GM13977 (cell line): Measurements from ENCODE around the gene ALLC.

Experiments
- DNase-seq: peaks from one replicate; pipeline ENCODE4 v3.0.0; 2012; ENCODE audit warnings: low spot score
- in situ Hi-C: fragments of 300-500 bp; cut with MboI; formaldehyde crosslinking; loops from one replicate; pipeline ENCODE4 v1.12.0; 2022; ENCODE audit warnings: low sequenced_read_pairs, low pct_unique_long_range_greater_than_20kb, mixed read lengths, inconsistent platforms; ENCODE audit not compliant: unreplicated experiment
- TF ChIP-seq, protein P1 (sequence below): IDR thresholded peaks from 2 replicates; pipeline ENCODE4 v1.5.1; 2012; ENCODE audit warnings: mild to moderate bottlenecking, control low read depth; ENCODE audit not compliant: insufficient read depth; ENCODE audit errors: extremely low read depth, missing control alignments

The ALLC gene

DNA sequence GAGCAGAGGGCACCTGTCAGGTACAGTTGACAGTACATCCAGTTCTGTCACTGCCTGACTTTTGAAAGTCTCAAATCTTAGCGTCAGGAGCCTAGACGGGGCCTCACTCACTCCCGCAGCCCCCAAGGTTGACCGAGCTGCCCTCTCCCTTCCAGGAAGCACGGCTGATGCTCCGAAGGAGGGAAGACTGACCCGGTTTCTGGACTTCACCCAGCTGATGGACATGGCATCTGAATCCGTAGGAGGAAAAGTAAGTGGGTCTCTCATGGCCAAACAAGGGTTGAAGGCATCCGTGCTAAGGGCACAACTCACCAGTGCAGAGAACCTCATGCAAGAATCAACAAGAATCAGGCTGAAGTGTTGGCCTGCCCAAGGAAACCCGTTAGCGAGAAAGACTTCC is 12.9 kb downstream of the ALLC start:
- TF ChIP-seq, protein P1, sequence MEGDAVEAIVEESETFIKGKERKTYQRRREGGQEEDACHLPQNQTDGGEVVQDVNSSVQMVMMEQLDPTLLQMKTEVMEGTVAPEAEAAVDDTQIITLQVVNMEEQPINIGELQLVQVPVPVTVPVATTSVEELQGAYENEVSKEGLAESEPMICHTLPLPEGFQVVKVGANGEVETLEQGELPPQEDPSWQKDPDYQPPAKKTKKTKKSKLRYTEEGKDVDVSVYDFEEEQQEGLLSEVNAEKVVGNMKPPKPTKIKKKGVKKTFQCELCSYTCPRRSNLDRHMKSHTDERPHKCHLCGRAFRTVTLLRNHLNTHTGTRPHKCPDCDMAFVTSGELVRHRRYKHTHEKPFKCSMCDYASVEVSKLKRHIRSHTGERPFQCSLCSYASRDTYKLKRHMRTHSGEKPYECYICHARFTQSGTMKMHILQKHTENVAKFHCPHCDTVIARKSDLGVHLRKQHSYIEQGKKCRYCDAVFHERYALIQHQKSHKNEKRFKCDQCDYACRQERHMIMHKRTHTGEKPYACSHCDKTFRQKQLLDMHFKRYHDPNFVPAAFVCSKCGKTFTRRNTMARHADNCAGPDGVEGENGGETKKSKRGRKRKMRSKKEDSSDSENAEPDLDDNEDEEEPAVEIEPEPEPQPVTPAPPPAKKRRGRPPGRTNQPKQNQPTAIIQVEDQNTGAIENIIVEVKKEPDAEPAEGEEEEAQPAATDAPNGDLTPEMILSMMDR: no peak
- no peak for DNase-seq
- in situ Hi-C loops: no loop called here

DNA sequence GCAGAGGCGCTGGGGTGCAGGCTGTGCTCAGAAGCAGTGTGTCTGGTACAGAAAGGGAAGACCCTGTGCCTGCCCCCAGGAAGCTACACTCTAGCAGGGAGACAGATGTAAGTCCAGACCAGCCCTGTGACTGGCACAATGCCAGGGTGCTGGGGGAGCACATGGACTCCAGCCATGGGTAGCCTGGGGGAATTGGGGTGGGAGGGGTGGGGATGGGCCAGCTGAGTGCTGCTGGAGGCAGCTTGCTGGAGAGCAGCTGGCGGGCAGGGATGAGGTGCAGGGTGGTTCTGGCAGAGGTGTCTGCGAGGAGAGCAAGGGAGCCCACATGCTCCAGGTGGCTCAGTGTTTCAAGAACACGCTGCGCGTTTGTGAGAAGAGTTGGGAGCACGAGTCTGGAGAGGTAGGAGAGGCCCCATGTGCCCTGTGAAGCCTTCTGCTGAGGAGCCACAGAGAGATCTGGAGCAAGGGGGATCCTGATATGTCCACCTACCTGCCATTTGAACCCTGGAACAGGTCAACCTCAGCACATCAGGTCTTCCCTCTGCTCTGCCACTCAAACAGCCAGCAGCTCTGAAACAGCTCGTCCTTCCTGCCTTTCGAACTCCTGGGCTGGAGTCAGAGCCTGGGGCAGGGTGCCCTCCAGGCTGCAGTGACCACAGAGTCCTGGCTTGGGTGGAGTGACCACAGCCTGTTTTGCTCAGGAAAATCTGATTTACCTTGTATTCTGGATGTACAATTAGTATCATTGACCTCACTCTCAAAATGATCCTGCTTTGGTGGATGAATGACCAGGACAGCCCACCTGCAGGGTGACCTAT is 15.1 kb downstream of the ALLC start:
- in situ Hi-C loops: no loop called here
- TF ChIP-seq, protein P1: no peak
- DNase-seq: no peak

DNA sequence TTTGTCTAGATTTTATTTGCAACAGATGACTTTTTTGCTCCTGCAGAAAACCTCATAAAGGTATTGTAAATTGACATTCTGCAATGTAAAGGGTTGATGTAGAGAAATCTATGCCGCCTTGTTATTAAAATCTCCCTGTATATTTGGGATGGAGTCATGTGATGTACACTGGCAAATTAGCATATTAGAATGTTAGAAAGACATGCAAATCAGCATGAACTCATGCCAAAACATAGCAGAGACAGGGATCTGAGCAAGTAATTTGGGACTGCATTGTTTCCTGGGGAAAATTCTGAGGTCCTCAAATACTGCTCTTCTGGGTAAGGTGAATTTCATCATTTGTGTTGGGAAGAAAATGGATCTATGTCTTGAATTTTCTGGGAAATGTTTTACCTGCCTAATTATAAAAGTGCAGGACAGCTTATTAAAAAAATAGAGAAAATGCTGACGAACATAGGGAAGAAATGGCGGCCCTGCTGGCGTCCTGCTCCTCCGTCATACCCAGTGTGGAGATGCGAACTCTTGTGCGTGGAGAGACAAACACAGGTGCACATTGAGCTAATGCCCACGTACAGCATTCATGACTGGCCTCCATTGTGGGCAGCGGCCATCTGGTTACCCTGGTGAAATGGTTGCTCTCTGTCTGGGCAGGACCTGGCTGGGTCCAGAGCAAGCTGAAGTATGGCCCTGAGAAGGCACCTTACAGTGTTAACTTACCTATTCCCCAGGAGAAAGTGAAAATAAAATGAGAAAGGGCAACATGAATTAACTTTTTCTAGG is 16.3 kb downstream of the ALLC start:
- TF ChIP-seq, protein P1: no peak
- DNase-seq: no peak
- in situ Hi-C loops: no loop called here

DNA sequence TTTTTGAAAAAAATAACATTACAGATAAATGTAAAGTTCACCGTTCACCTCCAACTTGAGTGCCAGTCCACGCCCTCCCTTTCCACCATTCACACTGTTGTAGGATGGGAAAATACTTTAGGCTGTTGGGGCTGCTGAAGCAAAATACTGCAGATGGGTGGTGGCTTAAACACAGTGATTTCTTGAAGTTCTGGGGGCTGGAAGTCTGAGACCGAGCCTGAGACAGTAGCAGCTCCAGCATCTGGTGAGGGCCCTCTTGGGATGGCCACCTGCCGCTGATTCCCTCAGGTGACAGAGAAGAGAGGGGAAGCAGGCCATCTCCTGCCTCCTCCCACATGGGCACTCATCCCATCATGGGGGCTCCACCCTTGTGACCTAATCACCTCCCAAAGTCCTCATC is 17.7 kb downstream of the ALLC start:
- in situ Hi-C loops: no loop called here
- TF ChIP-seq, protein P1: no peak
- no peak for DNase-seq

DNA sequence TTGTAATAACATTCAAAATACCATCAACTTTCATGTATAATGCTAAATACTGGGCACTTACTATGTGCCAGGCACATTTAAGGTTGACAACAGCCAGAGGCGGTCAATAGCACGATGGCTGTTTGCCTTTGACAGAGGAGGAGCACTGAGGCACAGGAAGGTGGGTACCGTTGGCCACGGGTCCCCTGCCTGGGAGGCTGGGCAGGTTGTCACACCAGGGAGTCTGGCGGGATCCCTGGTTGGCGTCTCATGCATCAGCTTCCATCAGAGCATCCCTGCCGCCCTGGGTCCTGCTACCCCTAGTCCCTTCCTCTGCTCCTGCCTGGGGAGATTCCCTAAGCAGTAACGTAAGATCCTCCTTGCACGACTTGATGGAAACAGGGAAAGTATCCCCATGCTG is 19.4 kb downstream of the ALLC start:
- in situ Hi-C loops: no loop called here
- TF ChIP-seq, protein P1: no peak
- DNase-seq: no peak

DNA sequence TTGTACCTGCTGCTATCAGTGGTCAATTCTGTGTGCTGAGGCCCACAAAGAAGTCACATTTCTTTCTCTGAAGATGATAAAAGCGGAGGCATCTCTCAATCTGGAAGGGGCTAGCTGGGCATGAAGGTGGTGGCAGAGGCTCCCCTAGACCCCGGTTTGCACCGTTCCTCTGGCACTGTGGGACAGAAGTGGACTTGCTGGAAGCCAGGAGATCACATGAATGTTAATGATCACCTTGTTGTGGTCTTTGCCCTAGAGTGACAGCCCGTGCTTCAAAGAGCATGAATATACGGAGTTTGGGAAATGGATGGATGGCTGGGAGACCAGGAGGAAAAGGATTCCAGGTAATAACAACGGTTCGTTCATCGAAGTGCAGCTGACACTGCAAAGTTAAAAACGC is 20.2 kb downstream of the ALLC start:
- TF ChIP-seq, protein P1: no peak
- in situ Hi-C loops: no loop called here
- no peak for DNase-seq
